CD4-positive, alpha-beta memory T cell (primary cell): ENCODE data around the gene MCC. TPM values are rescaled to one million over a fixed set of nuclear protein-coding genes. Genes with fewer than 3 reads are reported as not detected.

Source experiments
- CTCF ChIA-PET: fragments of 350-600 bp; sonication (Branson Sonifier 250); formaldehyde crosslinking; loops from one replicate; lab custom pipeline; 2021; ENCODE audit warnings: inconsistent platforms; ENCODE audit not compliant: partially characterized antibody; lab: Charles Lee
- POLR2A ChIA-PET: fragments of 350-600 bp; sonication (Branson Sonifier 250); formaldehyde crosslinking; loops from one replicate; lab custom pipeline; 2021; ENCODE audit not compliant: partially characterized antibody; lab: Charles Lee
- DNase-seq, 5 donors: peaks; one replicate each; pipeline versions ENCODE4 v3.0.0 to v3.0.0-alpha.2; 2020 to 2022; ENCODE audit warnings: mixed read lengths in 1 of 5
- H3K27ac ChIP-seq: one replicate; pipeline ENCODE4 v1.7.0; 2013; ENCODE audit warnings: low read depth, low read length
- H3K27me3 ChIP-seq: 2 replicates; pipeline ENCODE4 v1.7.0; 2013; ENCODE audit warnings: mild to moderate bottlenecking, low read length, moderate library complexity; ENCODE audit not compliant: insufficient read depth
- H3K36me3 ChIP-seq: 2 replicates; pipeline ENCODE4 v1.7.0; 2013; ENCODE audit warnings: mild to moderate bottlenecking, low read length, moderate library complexity; ENCODE audit not compliant: insufficient read depth
- H3K4me1 ChIP-seq: 2 replicates; pipeline ENCODE4 v1.7.0; 2013; ENCODE audit warnings: mild to moderate bottlenecking, low read length, moderate library complexity; ENCODE audit not compliant: insufficient read depth
- H3K4me3 ChIP-seq, 2 donors: one replicate each; pipeline ENCODE4 v1.7.0; 2013; ENCODE audit warnings: low read length in 2 of 2, mild to moderate bottlenecking in 1 of 2
- H3K9me3 ChIP-seq, 2 donors: one replicate each; pipeline ENCODE4 v1.7.0; 2013; ENCODE audit warnings: low read length in 2 of 2, control low read depth in 1 of 2; ENCODE audit not compliant: control insufficient read depth in 1 of 2
- H3K27ac Mint-ChIP-seq, 7 donors: one replicate each; pipeline ENCODE4 v1.8.0; 2020 to 2021; ENCODE audit warnings: mixed read lengths in 7 of 7, mild to moderate bottlenecking in 6 of 7, inconsistent platforms in 3 of 7, moderate library complexity in 3 of 7
- H3K27me3 Mint-ChIP-seq, 2 donors: one replicate each; pipeline ENCODE4 v1.8.0; 2020 to 2021; ENCODE audit warnings: mixed read lengths in 2 of 2
- H3K36me3 Mint-ChIP-seq, 2 donors: one replicate each; pipeline ENCODE4 v1.8.0; 2020 to 2021; ENCODE audit warnings: mixed read lengths in 2 of 2, inconsistent platforms in 1 of 2, mild to moderate bottlenecking in 1 of 2
- H3K4me1 Mint-ChIP-seq, 4 donors: one replicate each; pipeline ENCODE4 v1.8.0; 2020 to 2021; ENCODE audit warnings: mixed read lengths in 4 of 4, mild to moderate bottlenecking in 1 of 4
- H3K4me3 Mint-ChIP-seq, 8 donors: one replicate each; pipeline ENCODE4 v1.8.0; 2020 to 2021; ENCODE audit warnings: mixed read lengths in 8 of 8, mild to moderate bottlenecking in 7 of 8, moderate library complexity in 6 of 8, inconsistent platforms in 3 of 8
- H3K9me3 Mint-ChIP-seq, 8 donors: one replicate each; pipeline ENCODE4 v1.8.0; 2020 to 2021; ENCODE audit warnings: mixed read lengths in 8 of 8, mild to moderate bottlenecking in 5 of 8, inconsistent platforms in 3 of 8, moderate library complexity in 1 of 8
- intact Hi-C: fragments of 100-400 bp; cut with micrococcal nuclease; formaldehyde crosslinking; loops from one replicate; pipeline ENCODE4 v1.15.1; 2023
- polyA plus RNA-seq, 2 donors: library from polyadenylated mRNA; unstranded; fragments of 300-500 nt; fragmentation: Illumina TruSeq; gene quantifications; one replicate each; pipeline ENCODE4 v1.2.3, GENCODE V29; 2021
- total RNA-seq, 2 experiments: library from RNA; stranded (reverse); gene quantifications; one replicate each; pipeline ENCODE4 v1.2.3, GENCODE V29; 2021

Gene MCC
- total and polyA plus RNA-seq, 4 experiments from 2014 or later: 0.92 to 12.1 (median 7.7) TPM

GRCh38 chr5:113140837-113141671, 347.2 kb downstream of the MCC start:
- H3K9me3 ChIP-seq: no peaks in the 10 kb centered on the region
- intact Hi-C loops: no loop called here
- Mint-ChIP-seq H3K27me3 (no peaks in the 10 kb centered on the region), H3K4me1 (no peaks in the 10 kb centered on the region), H3K36me3 (peaks cover 15 to 43% of the 10 kb centered on the region in 2 donors), H3K9me3 (no peaks in the 10 kb centered on the region), H3K27ac (no peak overlapping the region), H3K4me3 (no peak overlapping the region)
- POLR2A ChIA-PET: no interaction called here
- no peak overlapping the region for H3K27ac ChIP-seq
- no peak overlapping the region for H3K4me3 ChIP-seq
- CTCF ChIA-PET: no interaction called here
- no peaks in the 10 kb centered on the region for H3K27me3 ChIP-seq
- H3K36me3 ChIP-seq: no peaks in the 10 kb centered on the region
- H3K4me1 ChIP-seq: no peaks in the 10 kb centered on the region
- no peak for DNase-seq

DNA sequence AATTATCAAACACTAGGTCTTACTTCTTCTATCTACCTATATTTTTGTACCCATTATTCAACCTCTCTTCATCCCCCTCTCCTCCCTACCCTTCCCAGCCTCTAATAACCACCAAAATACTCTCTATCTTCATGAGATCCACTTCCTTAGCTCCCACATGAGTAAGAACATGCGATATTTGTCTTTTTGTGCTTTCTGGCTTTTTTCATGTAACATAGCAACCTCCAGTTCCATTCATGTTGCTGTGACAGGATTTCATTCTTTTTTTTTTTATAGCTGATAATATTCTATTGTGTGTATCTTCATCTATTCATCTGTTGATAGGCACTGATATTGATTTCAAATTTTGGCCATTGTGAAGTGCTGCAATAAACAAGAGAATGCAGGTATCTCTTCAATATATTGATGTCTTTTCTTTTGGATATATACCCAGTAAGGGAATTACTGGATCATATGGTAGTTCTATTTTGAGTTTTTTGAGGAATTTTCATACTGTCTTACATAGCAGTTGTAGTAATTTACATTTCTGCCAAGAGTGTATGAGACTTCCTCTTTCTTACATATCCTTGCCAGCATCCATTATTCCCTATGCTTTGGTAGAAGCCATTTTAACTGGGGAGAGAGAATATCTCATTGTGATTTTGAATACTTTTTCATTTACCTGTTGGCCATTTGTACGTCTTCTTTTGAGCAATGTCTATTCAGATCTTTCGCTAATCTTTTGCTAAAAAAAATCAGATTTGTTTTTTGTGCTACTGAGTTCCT, 354.9 kb downstream of the MCC start:
- intact Hi-C loops: no loop called here

GRCh38 chr5:113132564-113132963, 355.7 kb downstream of the MCC start:
- no peak overlapping the region for H3K27ac Mint-ChIP-seq
- Histone ChIP-seq H3K4me3 (no peak overlapping the region), H3K36me3 (no peaks in the 10 kb centered on the region), H3K9me3 (no peaks in the 10 kb centered on the region), H3K27me3 (no peaks in the 10 kb centered on the region), H3K27ac (no peak overlapping the region), H3K4me1 (no peaks in the 10 kb centered on the region)
- H3K36me3 Mint-ChIP-seq: peaks cover 0 to 30% of the 10 kb centered on the region in 2 donors
- POLR2A ChIA-PET: no interaction called here
- peaks cover 0 to 17% (median 2%) of the 10 kb centered on the region in 8 donors for H3K9me3 Mint-ChIP-seq
- no peak overlapping the region for H3K4me3 Mint-ChIP-seq
- CTCF ChIA-PET: no interaction called here
- H3K4me1 Mint-ChIP-seq: peaks cover 0 to 2% (median 0%) of the 10 kb centered on the region in 4 donors
- no peak for DNase-seq
- H3K27me3 Mint-ChIP-seq: no peaks in the 10 kb centered on the region
- intact Hi-C loops: no loop called here

More for the DNA sequence above, 354.9 kb downstream of the MCC start:
- Histone ChIP-seq H3K4me1 (no peaks in the 10 kb centered on the region), H3K27ac (no peak overlapping the region), H3K27me3 (no peaks in the 10 kb centered on the region), H3K9me3 (no peaks in the 10 kb centered on the region), H3K36me3 (no peaks in the 10 kb centered on the region), H3K4me3 (no peak overlapping the region)
- Mint-ChIP-seq H3K4me1 (peaks cover 0 to 2% (median 0%) of the 10 kb centered on the region in 4 donors), H3K27ac (no peak overlapping the region), H3K27me3 (no peaks in the 10 kb centered on the region), H3K36me3 (peaks cover 0 to 25% of the 10 kb centered on the region in 2 donors), H3K9me3 (peaks cover 0 to 17% (median under 1%) of the 10 kb centered on the region in 8 donors), H3K4me3 (no peak overlapping the region)
- CTCF ChIA-PET: no interaction called here
- POLR2A ChIA-PET: no interaction called here
- DNase-seq: no peak

- intact Hi-C loops: no loop called here
- no peaks in the 10 kb centered on the region for H3K4me1 Mint-ChIP-seq
- Histone ChIP-seq H3K27me3 (no peaks in the 10 kb centered on the region), H3K4me1 (no peaks in the 10 kb centered on the region), H3K27ac (no peak overlapping the region), H3K9me3 (no peaks in the 10 kb centered on the region), H3K4me3 (no peak overlapping the region), H3K36me3 (no peaks in the 10 kb centered on the region)
- ChIA-PET CTCF (interaction anchor here (0.7 kb wide), 1 partner anchor 393 kb away, joined by 4 read pairs; no protein-coding TSS in a partner anchor), POLR2A (interaction anchor here (0.5 kb wide), 1 partner anchor 160 kb away, joined by 3 read pairs; no protein-coding TSS in a partner anchor)
- DNase-seq: no peak
- peaks cover 0 to 31% of the 10 kb centered on the region in 2 donors for H3K36me3 Mint-ChIP-seq
- H3K27ac Mint-ChIP-seq: no peak overlapping the region
- H3K4me3 Mint-ChIP-seq: no peak overlapping the region
- H3K27me3 Mint-ChIP-seq: no peaks in the 10 kb centered on the region
- peaks cover 0 to 17% (median 2%) of the 10 kb centered on the region in 8 donors for H3K9me3 Mint-ChIP-seq
Measured at GRCh38 chr5:113128641-113129330, 359.5 kb downstream of the MCC start.

DNA sequence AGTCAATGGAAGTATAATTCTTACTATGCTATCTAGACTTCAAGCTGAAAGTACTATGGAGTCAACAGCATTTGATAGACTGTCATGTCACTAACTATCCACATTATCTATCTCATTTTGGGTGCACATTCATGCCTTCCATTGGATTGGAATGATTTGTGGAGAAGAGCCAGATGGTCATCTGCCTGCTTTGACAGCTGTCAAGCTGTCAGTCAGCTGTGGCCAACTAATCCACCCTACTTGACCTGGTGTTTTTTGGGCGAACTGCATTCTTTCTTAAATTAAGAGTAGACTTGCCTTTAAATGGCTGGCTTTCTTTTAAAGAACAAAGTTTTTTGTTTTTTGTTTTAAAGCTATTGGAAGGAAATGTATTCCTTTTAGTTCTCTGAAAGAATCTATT, 360.2 kb downstream of the MCC start:
- CTCF ChIA-PET: no interaction called here
- H3K4me1 Mint-ChIP-seq: no peaks in the 10 kb centered on the region
- H3K9me3 Mint-ChIP-seq: peaks cover 0 to 17% (median 2%) of the 10 kb centered on the region in 8 donors

GRCh38 chr5:113127021-113127420, 361.2 kb downstream of the MCC start:
- H3K27ac Mint-ChIP-seq: no peak overlapping the region
- Histone ChIP-seq H3K27me3 (no peaks in the 10 kb centered on the region), H3K4me1 (no peaks in the 10 kb centered on the region), H3K36me3 (no peaks in the 10 kb centered on the region), H3K9me3 (no peaks in the 10 kb centered on the region), H3K27ac (no peak overlapping the region), H3K4me3 (no peak overlapping the region)
- H3K4me3 Mint-ChIP-seq: no peak overlapping the region
- H3K36me3 Mint-ChIP-seq: peaks cover 2 to 31% of the 10 kb centered on the region in 2 donors
- ChIA-PET POLR2A (no interaction called here), CTCF (no interaction called here)
- H3K4me1 Mint-ChIP-seq: no peaks in the 10 kb centered on the region
- H3K9me3 Mint-ChIP-seq: peaks cover 0 to 17% (median 2%) of the 10 kb centered on the region in 8 donors
- no peaks in the 10 kb centered on the region for H3K27me3 Mint-ChIP-seq
- DNase-seq: no peak
- intact Hi-C loops: no loop called here

More for the DNA sequence above, 360.2 kb downstream of the MCC start:
- H3K9me3 ChIP-seq: no peaks in the 10 kb centered on the region
- POLR2A ChIA-PET: no interaction called here
- no peak for DNase-seq
- H3K4me3 Mint-ChIP-seq: no peak overlapping the region
- no peak overlapping the region for H3K4me3 ChIP-seq
- H3K36me3 ChIP-seq: no peaks in the 10 kb centered on the region
- peaks cover 2 to 31% of the 10 kb centered on the region in 2 donors for H3K36me3 Mint-ChIP-seq
- H3K27me3 ChIP-seq: no peaks in the 10 kb centered on the region
- intact Hi-C loops: no loop called here
- H3K27ac Mint-ChIP-seq: no peak overlapping the region
- H3K4me1 ChIP-seq: no peaks in the 10 kb centered on the region
- no peak overlapping the region for H3K27ac ChIP-seq
- no peaks in the 10 kb centered on the region for H3K27me3 Mint-ChIP-seq
